T-helper 1 cell treated with Interleukin-12 subunit alpha and Interleukin-12 subunit beta and Interleukin-4 antibody, amounts not matched to agents 30 ng/mL and 1 ng/mL, for 36 hours (primary cell): ENCODE data around the gene DIAPH2. TPM values are rescaled to one million over a fixed set of nuclear protein-coding genes. Genes with fewer than 3 reads are reported as not detected.

Experiments used
- intact Hi-C: fragments of 100-400 bp; cut with micrococcal nuclease; formaldehyde crosslinking; loops from one replicate; pipeline ENCODE4 v1.15.1; 2024
- total RNA-seq: library from RNA; stranded (reverse); gene quantifications from 2 replicates; pipeline ENCODE4 v1.2.3, GENCODE V29; 2022

DIAPH2 gene
- total RNA-seq, 1 donor from 2014 or later, result 10.8 TPM

- intact Hi-C loops, result no loop called here
Measured at GRCh38 chrX:97290199-97290598, 605.6 kb downstream of the DIAPH2 start.

- intact Hi-C loops, result no loop called here
Measured at GRCh38 chrX:97294041-97294440, 609.4 kb downstream of the DIAPH2 start.

DNA sequence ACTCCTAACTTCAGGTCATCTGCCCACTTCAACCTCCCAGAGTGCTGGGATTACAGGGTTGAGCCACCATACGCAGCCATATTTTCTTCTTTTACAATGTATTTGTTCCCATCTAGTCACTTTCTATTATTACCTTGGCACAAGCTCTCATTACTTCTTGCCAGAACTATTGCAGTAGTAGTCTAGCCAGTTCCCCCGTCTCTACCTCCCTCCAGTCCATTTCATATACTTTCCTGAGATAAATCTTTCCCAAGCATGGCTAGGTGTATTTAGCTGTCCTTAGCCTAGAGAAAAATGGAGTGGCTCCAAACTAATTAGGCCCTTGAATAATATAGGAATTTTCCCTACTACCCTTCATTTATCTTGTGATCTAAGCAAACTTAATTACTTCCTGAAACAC is 611.3 kb downstream of the DIAPH2 start:
- intact Hi-C loops, result no loop called here

GRCh38 chrX:97306771-97307470 is 622.3 kb downstream of the DIAPH2 start:
- intact Hi-C loops, result no loop called here

DNA sequence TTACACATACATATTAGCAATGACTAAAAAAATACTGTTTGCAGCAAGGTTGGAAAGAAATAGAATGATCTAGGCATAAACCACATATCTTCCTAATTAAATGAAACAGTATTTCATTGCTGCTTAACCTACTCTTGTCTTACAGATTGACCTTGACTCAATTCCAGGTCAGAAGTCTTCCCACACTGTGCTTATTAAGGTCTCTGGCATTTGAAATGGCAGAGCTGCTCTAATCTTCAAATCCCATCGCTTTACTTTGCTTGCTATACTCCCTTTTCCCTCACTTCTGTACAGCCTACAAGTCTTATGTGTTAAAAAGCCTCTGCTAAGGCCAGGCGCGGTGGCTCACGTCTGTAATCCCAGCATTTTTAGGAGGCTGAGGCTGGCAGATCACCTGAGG is 623.5 kb downstream of the DIAPH2 start:
- intact Hi-C loops, result no loop called here

GRCh38 chrX:97309487-97310116 is 625.0 kb downstream of the DIAPH2 start:
- intact Hi-C loops, result no loop called here

- intact Hi-C loops, result no loop called here
Measured at GRCh38 chrX:97310373-97310772, 625.7 kb downstream of the DIAPH2 start.

DNA sequence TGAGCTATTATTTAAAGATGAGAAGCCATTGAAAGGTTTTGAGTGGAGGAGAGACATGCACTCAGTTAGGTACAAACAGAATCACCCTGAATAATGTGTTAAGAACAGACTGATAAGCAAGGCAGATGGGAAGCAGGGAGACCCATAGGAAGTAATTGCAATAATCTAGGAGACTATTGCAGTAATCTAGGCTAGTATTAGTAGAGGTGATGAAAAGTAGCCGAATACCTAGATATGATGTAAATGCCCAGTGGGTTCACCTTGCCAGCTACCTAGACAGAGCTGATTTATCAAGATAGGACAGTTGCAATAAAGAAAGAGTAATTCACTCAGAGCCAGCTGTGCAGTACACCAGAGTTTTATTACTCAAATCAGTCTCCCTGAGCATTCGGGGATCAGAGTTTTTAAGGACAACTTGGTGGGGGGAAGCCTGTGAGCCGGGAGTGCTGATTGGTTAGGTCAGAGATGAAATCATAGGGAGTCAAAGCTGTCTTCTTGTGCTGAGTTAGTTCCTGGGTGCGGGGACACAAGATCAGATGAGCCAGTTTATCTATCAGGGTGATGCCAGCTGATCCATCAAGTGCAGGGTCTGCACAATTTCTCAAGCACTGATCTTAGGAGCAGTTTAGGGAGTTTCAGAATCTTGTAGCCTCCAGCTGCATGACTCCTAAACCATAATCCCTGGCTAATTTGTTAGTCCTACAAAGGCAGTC is 626.6 kb downstream of the DIAPH2 start:
- intact Hi-C loops, result no loop called here

DNA sequence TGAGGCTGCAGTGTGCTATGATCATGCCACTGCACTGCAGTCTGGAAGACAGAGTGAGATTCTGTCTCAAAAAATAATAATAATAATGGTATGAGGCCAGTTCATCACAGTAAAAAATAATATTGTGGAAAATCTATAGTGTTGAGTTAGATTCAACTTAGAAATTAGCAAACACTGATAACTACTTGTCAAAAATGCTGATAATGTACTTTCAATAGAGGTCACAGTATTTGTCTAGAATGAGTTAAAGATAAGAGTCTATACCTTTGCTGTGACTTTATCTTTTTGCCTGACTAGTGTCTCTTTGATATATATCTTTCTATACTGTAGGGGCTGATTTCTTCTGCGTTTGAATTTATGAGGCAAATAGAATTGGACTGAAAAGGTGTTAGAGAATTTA is 629.7 kb downstream of the DIAPH2 start:
- intact Hi-C loops, result no loop called here

- intact Hi-C loops, result no loop called here
Measured at GRCh38 chrX:97315939-97316338, 631.3 kb downstream of the DIAPH2 start.

DNA sequence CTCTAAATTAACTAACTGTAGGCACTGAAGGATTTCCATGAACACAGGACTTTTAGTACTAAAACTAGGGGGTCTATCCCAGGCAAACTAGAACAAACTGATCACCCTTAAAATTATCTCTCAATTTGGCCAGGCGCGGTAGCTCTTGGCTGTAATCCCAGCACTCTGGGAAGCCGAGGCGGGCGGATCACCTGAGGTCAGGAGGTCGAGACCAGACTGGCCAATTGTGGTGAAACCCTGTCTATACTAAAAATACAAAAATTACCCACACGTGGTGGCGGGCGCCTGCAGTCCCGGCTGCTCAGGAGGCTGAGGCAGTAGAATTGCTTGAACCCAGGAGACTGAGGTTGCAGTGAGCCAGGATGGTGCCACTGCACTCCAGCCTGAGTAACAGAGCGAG is 635.7 kb downstream of the DIAPH2 start:
- intact Hi-C loops, result no loop called here

DNA sequence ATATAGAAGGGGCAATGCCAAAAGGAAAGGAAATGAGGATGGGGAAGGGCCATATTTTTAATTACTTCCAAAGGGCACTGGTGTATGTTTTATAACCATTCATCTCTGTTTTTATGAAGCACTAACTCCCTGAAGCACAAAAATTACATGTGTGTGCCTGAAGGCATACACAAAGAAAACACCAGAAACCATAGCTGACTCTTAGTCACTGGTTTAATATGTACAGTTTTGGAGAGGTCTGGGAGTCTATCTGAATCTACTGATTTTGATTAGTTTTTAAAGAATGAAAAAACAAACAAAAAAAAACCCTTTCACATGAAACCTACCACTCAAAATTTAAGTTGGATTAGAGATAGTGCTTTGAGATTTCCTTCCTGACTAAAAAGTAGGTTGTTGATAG is 637.8 kb downstream of the DIAPH2 start:
- intact Hi-C loops, result no loop called here

DNA sequence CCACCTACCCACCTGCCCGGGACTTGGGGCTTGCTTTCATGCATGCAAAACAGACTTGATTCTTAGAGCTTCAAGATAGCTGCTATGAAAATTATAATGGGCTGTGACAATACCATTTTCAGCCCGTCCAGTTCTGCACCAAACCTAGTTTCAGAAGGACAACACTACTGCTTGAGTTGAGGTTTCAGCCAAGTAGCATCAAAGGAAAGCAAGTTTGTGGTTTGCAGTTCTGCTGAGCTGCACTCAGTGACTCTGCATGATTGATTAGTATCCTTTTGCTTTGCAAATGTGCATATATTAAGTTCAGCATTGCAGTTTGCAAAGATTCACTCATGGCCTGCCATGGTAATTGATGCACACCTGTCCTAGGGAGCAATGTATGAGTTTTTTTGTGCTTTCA is 641.8 kb downstream of the DIAPH2 start:
- intact Hi-C loops, result no loop called here

DNA sequence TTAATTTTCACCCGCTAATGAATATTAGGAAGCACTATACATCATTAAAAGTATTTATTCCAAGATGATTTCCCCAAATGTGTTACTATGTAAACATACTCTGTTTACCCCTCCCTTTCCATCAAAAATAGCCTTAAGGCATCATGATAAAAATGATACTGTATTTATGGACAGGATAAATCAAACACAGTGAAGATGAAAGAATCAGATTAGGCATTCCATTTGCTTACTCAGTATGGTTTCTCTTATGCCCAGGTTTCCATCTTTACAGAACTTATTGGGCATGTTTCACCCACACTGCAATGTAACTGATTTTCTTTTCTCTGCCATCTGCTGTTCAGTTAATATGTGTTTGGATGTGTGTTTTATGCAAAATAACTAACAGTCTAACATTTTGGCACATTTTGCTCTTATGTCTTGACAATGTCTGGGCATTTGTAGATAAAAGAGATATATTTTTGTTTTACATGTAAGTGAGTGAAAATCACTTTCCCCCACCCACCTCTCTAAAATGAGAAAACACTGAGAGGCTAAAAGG is 644.3 kb downstream of the DIAPH2 start:
- intact Hi-C loops, result no loop called here

DNA sequence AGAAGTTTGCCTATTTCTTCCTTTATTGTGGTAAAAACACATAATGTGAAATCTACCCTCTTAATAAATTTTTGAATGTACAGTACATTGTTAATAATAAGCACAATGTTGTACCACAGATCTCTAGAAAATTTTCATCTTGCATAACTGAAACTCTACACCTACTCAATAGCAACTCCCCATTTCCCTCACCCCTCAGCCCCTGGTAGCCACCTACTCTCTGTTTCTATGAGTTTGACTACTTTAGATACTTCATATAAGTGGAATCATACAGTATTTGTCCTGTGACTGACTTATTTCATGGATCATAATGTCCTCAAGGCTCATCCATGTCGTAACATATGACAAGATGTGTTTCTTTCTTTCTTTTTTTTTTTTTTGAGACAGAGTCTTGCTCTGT is 645.5 kb downstream of the DIAPH2 start:
- intact Hi-C loops, result no loop called here

- intact Hi-C loops, result no loop called here
Measured at GRCh38 chrX:97332963-97333362, 648.3 kb downstream of the DIAPH2 start.

GRCh38 chrX:97334850-97335249 is 650.2 kb downstream of the DIAPH2 start:
- intact Hi-C loops, result no loop called here

DNA sequence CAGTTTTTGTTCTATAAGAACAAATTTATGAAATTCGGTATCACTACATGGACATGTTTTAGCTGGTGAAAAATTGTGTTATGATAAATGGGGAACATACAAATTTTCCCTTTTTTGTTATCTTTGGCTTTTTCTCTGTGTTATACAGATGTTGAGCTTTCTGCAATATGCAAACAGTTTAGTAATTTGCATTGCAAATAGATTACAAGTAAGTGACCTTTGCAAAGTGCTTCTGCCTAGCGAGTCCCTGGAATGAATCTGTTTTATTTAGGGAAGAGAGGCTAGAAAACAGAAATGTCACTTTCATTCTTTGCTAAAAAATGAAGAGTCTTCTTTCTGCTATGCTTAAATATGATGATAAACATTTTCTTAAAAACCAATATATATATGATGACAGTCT is 660.1 kb downstream of the DIAPH2 start:
- intact Hi-C loops, result no loop called here

GRCh38 chrX:97358941-97359340 is 674.3 kb downstream of the DIAPH2 start:
- intact Hi-C loops, result no loop called here

DNA sequence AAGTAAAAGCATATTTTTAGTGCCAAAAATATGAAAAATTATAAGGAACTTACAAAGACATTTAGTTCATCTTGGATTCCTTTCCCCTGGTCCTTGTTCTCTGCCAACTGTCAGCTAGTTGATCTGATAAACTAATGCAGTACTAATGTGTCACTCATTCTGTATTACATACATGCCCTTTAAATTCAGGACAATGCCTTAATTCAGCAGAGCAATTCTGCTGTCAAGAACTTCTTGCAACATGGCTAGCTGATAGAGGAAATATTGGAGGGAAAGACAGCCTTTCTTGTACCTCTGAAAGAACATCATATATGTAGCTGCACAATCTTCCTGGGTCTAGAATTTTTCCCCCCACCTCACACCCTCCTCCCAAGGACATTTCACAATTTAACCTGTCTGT is 679.2 kb downstream of the DIAPH2 start:
- intact Hi-C loops, result no loop called here

- intact Hi-C loops, result no loop called here
Measured at GRCh38 chrX:97366237-97366636, 681.6 kb downstream of the DIAPH2 start.

DNA sequence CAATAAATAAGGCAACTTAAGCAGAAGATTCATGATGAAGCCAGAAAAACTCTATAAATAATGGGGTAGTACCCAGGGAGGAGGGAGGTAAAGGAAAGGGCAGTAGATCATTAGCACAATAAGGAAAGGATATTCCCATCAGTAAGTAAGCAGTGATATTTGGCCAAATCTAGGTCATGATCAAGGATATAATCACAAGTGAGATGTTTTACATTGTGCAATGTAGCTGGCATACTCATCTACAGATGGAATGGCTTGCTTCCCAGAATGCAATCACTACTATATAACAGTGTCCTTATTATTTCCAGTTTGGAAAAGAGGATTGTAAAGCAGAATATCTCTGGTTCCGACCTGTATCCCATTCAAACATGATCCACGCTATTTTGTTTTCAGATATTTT is 682.5 kb downstream of the DIAPH2 start:
- intact Hi-C loops, result no loop called here
